ENCODE data around the gene ATG13.

ATG13 gene

GRCh38 chr11:46628961-46629360, 11.6 kb downstream of the ATG13 start:
- Histone ChIP-seq H3K9me3 (no peaks in the 10 kb centered on the region), H3K27me3 (no peaks in the 10 kb centered on the region), H3K4me3 (ENCODE audit: low read depth, low read length) (no peak overlapping the region), H3K36me3 (no peaks in the 10 kb centered on the region), H3K4me1 (no peaks in the 10 kb centered on the region)
- TF ChIP-seq CTCF (IDR thresholded peaks at IDR 0.05; ENCODE audit: low read depth, low read length): no peak
- DNase-seq: no peak

- H3K4me1 ChIP-seq: no peaks in the 10 kb centered on the region
- TF ChIP-seq CTCF (IDR thresholded peaks at IDR 0.05; ENCODE audit: low read depth, low read length): no peak
- DNase-seq: no peak
- H3K27me3 ChIP-seq: no peaks in the 10 kb centered on the region
- H3K9me3 ChIP-seq: no peaks in the 10 kb centered on the region
- no peaks in the 10 kb centered on the region for H3K36me3 ChIP-seq
- no peak overlapping the region for H3K4me3 ChIP-seq (ENCODE audit: low read depth, low read length)
These were observed 12.9 kb downstream of the ATG13 start for GRCh38 chr11:46630237-46630636.

GRCh38 chr11:46631676-46632075, 14.3 kb downstream of the ATG13 start:
- H3K27me3 ChIP-seq: no peaks in the 10 kb centered on the region
- no peaks in the 10 kb centered on the region for H3K9me3 ChIP-seq
- H3K36me3 ChIP-seq: no peaks in the 10 kb centered on the region
- no peak for TF ChIP-seq CTCF (IDR thresholded peaks at IDR 0.05; ENCODE audit: low read depth, low read length)
- no peaks in the 10 kb centered on the region for H3K4me1 ChIP-seq
- no peak for DNase-seq
- H3K4me3 ChIP-seq (ENCODE audit: low read depth, low read length): no peak overlapping the region

- no peaks in the 10 kb centered on the region for H3K36me3 ChIP-seq
- no peaks in the 10 kb centered on the region for H3K4me1 ChIP-seq
- H3K9me3 ChIP-seq: no peaks in the 10 kb centered on the region
- H3K27me3 ChIP-seq: no peaks in the 10 kb centered on the region
- TF ChIP-seq CTCF (IDR thresholded peaks at IDR 0.05; ENCODE audit: low read depth, low read length): no peak
- no peak for DNase-seq
- no peak overlapping the region for H3K4me3 ChIP-seq (ENCODE audit: low read depth, low read length)
These were observed 15.1 kb downstream of the ATG13 start for GRCh38 chr11:46632502-46632901.

GRCh38 chr11:46633291-46634217, 16.2 kb downstream of the ATG13 start:
- Histone ChIP-seq H3K27me3 (no peaks in the 10 kb centered on the region), H3K9me3 (no peaks in the 10 kb centered on the region)

More at GRCh38 chr11:46633291-46634217, 16.2 kb downstream of the ATG13 start:
- Histone ChIP-seq H3K4me1 (no peaks in the 10 kb centered on the region), H3K36me3 (no peaks in the 10 kb centered on the region), H3K4me3 (ENCODE audit: low read depth, low read length) (no peak overlapping the region)
- no peak for TF ChIP-seq CTCF (IDR thresholded peaks at IDR 0.05; ENCODE audit: low read depth, low read length)
- no peak for DNase-seq
